Liver (tissue), 9 donors: ENCODE measurements around the gene ADAMTS16. TPM values are rescaled to one million over a fixed set of nuclear protein-coding genes. Genes with fewer than 3 reads are reported as not detected.

ENCODE experiments used
- DNase-seq: peaks from one replicate; pipeline ENCODE4 v3.0.0-alpha.2; 2017; ENCODE audit warnings: low spot score
- H3K27ac ChIP-seq, 2 donors: one replicate each; pipeline ENCODE4 v1.7.0; 2013; ENCODE audit warnings: inconsistent platforms in 2 of 2, low read length in 2 of 2, control low read depth in 1 of 2, low read depth in 1 of 2, mild to moderate bottlenecking in 1 of 2
- H3K27me3 ChIP-seq, 4 donors: one replicate each; pipeline versions ENCODE4 v1.6.1 to v1.7.0; 2013; ENCODE audit warnings: low read length in 3 of 4, inconsistent platforms in 1 of 4, mild to moderate bottlenecking in 1 of 4, moderate library complexity in 1 of 4; ENCODE audit not compliant: control insufficient read depth in 4 of 4, insufficient read depth in 4 of 4
- H3K36me3 ChIP-seq, 4 donors: one replicate each; pipeline versions ENCODE4 v1.6.1 to v1.7.0; 2013; ENCODE audit warnings: low read length in 3 of 4, mild to moderate bottlenecking in 3 of 4, low read depth in 1 of 4, moderate library complexity in 1 of 4; ENCODE audit not compliant: control insufficient read depth in 4 of 4, insufficient read depth in 3 of 4
- H3K4me1 ChIP-seq, 4 donors: one replicate each; pipeline versions ENCODE4 v1.6.1 to v1.7.0; 2013; ENCODE audit warnings: low read length in 3 of 4, mild to moderate bottlenecking in 3 of 4, moderate library complexity in 1 of 4; ENCODE audit not compliant: control insufficient read depth in 4 of 4, insufficient read depth in 4 of 4
- H3K4me3 ChIP-seq, 3 donors: one replicate each; pipeline versions ENCODE4 v1.6.1 to v1.7.0; 2013; ENCODE audit warnings: low read length in 3 of 3, control low read depth in 1 of 3, low read depth in 1 of 3, mild to moderate bottlenecking in 1 of 3
- H3K9ac ChIP-seq, 2 donors: one replicate each; pipeline ENCODE4 v1.7.0; 2013; ENCODE audit warnings: low read length in 2 of 2, mild to moderate bottlenecking in 2 of 2, moderate library complexity in 2 of 2, control low read depth in 1 of 2, low read depth in 1 of 2
- H3K9me3 ChIP-seq, 4 donors: one replicate each; pipeline versions ENCODE4 v1.6.1 to v1.7.0; 2013; ENCODE audit warnings: low read length in 3 of 4; ENCODE audit not compliant: control insufficient read depth in 4 of 4
- CTCF ChIP-seq: fragments of 150-350 bp; IDR thresholded peaks from 2 replicates; pipeline ENCODE4 v1.5.1; 2017; ENCODE audit warnings: improper control_type of control experiment, low read depth, low read length; ENCODE audit not compliant: missing input control
- FOXA1 ChIP-seq: IDR thresholded peaks from 2 replicates; pipeline ENCODE4 v1.6.1; 2016; ENCODE audit warnings: antibody characterized with exemption
- GABPA ChIP-seq, 2 donors: IDR thresholded peaks in 1 of 2; conservative IDR thresholded peaks in 1 of 2; 2 replicates each; pipeline ENCODE4 v1.6.1; 2016; ENCODE audit warnings: antibody characterized with exemption in 2 of 2, mild to moderate bottlenecking in 1 of 2, moderate library complexity in 1 of 2
- HNF4A ChIP-seq, 2 donors: conservative IDR thresholded peaks; 2 replicates each; pipeline ENCODE4 v1.6.1; 2016; ENCODE audit warnings: antibody characterized with exemption in 2 of 2, mild to moderate bottlenecking in 2 of 2
- HNF4G ChIP-seq: IDR thresholded peaks from 2 replicates; pipeline ENCODE4 v1.6.1; 2016; ENCODE audit warnings: antibody characterized with exemption
- JUND ChIP-seq, 2 donors: IDR thresholded peaks; 2 replicates each; pipeline ENCODE4 v1.6.1; 2016; ENCODE audit warnings: antibody characterized with exemption in 2 of 2
- MAX ChIP-seq: IDR thresholded peaks from 2 replicates; pipeline ENCODE4 v1.6.1; 2016; ENCODE audit warnings: antibody characterized with exemption
- NR2F2 ChIP-seq: IDR thresholded peaks from 2 replicates; pipeline ENCODE4 v1.6.1; 2016; ENCODE audit warnings: antibody characterized with exemption
- REST ChIP-seq: IDR thresholded peaks from 2 replicates; pipeline ENCODE4 v1.6.1; 2016; ENCODE audit warnings: antibody characterized with exemption, mild to moderate bottlenecking
- RXRA ChIP-seq, 2 donors: IDR thresholded peaks; 2 replicates each; pipeline ENCODE4 v1.6.1; 2017 to 2018; ENCODE audit warnings: antibody characterized with exemption in 2 of 2, mild to moderate bottlenecking in 1 of 2
- SP1 ChIP-seq: IDR thresholded peaks from 2 replicates; pipeline ENCODE4 v1.6.1; 2018; ENCODE audit warnings: antibody characterized with exemption, mild to moderate bottlenecking
- TAF1 ChIP-seq: conservative IDR thresholded peaks from 2 replicates; pipeline ENCODE4 v1.6.1; 2016; ENCODE audit warnings: antibody characterized with exemption, mild to moderate bottlenecking
- YY1 ChIP-seq: IDR thresholded peaks from 2 replicates; pipeline ENCODE4 v1.6.1; 2016; ENCODE audit warnings: antibody characterized with exemption, mild to moderate bottlenecking
- ZBTB33 ChIP-seq: IDR thresholded peaks from 2 replicates; pipeline ENCODE4 v1.6.1; 2016; ENCODE audit warnings: antibody characterized with exemption
- WGBS: extraction: QIAGEN DNeasy Blood & Tissue Kit; methylation state at CpG from one replicate; pipeline ENCODE4 v1.1.7; 2013; 5-methylcytosine and 5-hydroxymethylcytosine counted together
- polyA plus RNA-seq, 2 donors: library from polyadenylated mRNA; stranded (reverse) in 1 of 2; unstranded in 1 of 2; fragments of 200-250 nt in 1 of 2; fragments of >200 nt in 1 of 2; fragmentation: Nextera tagmentation in 1 of 2; extraction: Ambion mirVana in 1 of 2; gene quantifications; one replicate each; pipeline versions ENCODE4 v1.2.1 to v1.2.3, GENCODE V29; 2013 to 2015
- total RNA-seq, 2 donors: library from RNA; depleted of rRNA; stranded (reverse); fragments of >200 nt; gene quantifications; one replicate each; pipeline ENCODE4 v1.2.3, GENCODE V29; 2014
- TF ChIP-seq, protein P1 (sequence below): IDR thresholded peaks from 2 replicates; pipeline ENCODE4 v1.6.1; 2016; ENCODE audit warnings: antibody characterized with exemption
- donor health status: healthy.
- donor health status: healthy.
- donor health status: healthy.
- donor health status: healthy.
- donor health status: healthy.

The ADAMTS16 gene
- total and polyA plus RNA-seq, 4 donors = under 0.01 to 0.84 TPM; not detected in 2

DNA sequence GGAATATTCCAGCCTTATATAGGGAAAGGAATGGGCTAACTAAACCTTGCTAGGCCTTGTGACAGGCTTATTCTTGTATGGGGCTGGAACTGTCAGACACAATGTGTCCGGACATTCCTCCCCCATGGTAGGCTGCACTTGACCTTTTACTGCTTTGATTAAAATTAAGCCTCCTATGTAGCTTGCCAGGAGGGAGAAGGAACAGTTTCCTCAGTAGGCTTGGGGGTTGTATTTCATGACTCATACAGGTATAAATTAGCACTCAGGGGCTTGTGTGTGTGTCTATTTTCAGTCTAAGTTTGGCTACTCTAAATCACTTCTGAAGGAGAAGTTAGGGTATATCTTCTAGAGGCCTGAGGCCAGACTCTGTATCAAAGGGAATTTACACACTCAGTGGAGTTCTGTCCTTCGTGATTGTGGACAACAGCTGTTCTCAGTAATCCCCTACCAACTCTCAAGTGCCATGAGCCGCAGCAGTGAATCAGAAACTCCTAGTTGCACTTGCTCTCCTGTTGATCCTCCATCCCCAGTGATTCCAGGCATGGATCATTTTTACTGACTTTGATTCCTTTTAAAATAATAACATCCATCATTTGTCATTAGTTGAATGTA is 16.4 kb downstream of the ADAMTS16 start (continued):
- no peak for TF ChIP-seq CTCF
- TF ChIP-seq HNF4A (conservative IDR thresholded peaks at IDR 0.05) = no peak
- TF ChIP-seq YY1 = no peak
- TF ChIP-seq RXRA (IDR thresholded peaks at IDR 0.05) = no peak
- TF ChIP-seq JUND (IDR thresholded peaks at IDR 0.05) = no peak
- TF ChIP-seq FOXA1 = no peak
- TF ChIP-seq TAF1 = no peak
- TF ChIP-seq MAX = no peak
- TF ChIP-seq SP1 = no peak

DNA sequence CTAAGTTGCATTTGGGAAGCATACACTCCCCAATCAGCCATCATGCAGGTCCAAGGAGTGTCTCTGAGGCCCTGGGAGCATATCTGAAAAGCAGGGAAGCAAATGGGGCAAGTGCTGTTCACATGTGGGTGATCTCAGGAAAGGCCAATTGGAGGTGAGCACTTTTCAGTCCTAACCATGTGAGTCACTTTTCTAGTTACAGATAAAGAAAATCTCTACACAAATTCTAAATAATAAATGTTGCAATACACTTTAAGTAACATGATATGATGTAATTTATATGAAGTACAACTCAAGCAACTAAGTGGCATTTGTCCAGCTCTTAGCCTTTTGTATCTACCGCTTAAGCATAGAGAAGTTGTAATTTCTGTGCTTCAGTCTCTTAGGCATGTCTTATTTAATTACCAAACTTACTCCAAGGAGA is 18.4 kb downstream of the ADAMTS16 start:
- Histone ChIP-seq H3K4me1 (peaks cover 2 to 19% (median 11%) of the 10 kb centered on the region in 4 donors), H3K9me3 (peaks cover 0 to 2% (median 0%) of the 10 kb centered on the region in 4 donors), H3K27ac (no peak overlapping the region), H3K4me3 (no peak overlapping the region), H3K27me3 (no peaks in the 10 kb centered on the region), H3K36me3 (no peaks in the 10 kb centered on the region), H3K9ac (no peak overlapping the region)
- WGBS = 93% methylated on average over 1 of the region's 1 CpG
- DNase-seq = no peak
- TF ChIP-seq ZBTB33 (no peak), HNF4G (no peak), CTCF (no peak), GABPA (IDR thresholded peaks at IDR 0.05 in 1 of 2, conservative IDR thresholded peaks at IDR 0.05 in 1 of 2) (no peak), FOXA1 (no peak), TAF1 (no peak), REST (no peak), NR2F2 (no peak)
- TF ChIP-seq, protein P1, sequence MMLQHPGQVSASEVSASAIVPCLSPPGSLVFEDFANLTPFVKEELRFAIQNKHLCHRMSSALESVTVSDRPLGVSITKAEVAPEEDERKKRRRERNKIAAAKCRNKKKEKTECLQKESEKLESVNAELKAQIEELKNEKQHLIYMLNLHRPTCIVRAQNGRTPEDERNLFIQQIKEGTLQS = no peak
